Glomerular visceral epithelial cell (primary cell): ENCODE data around the gene LRCOL1.
"Not testable (repeated sequence)": the region's sequence is repeated elsewhere in the genome, so short reads cannot be mapped to it uniquely, and the experiment has no call there.

Experiments used
- DNase-seq: peaks from one replicate; pipeline ENCODE4 v3.0.0-alpha.2; 2016; ENCODE audit errors: extremely low spot score

Gene LRCOL1

DNA sequence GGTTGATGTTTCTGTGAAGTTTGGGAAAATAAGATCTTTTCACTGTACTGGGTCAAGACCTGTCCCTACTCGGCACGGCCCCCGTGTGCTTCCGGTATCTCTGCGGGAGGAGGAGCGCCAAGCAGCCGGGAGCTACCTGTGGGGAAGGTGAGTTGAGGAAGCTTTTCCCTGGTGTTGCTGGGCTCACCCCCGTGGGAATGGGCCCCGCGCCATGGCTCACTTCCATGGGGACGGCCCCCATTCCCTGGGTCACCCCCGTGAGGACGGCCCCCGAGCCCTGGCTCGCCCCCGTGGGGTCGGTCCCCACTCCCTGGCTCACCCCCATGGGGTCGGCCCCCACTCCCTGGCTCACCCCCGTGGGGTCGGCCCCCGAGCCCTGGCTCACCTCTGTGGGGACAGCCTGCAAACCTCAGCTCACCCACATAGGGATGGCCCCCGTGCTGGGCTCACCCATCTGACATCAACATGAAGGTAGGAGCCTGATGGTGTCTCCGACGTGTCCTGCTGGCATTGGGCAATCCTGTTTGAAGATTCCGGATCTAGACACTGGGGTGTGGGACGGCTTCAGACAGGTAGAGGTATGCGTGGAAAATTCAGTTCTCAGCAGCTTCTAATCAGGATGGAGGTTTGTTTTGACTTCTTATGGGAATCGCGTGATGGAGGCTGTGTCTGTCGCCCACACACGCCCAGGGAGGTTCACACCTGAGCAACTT lies 9.1 kb downstream of the LRCOL1 start:
- no peak for DNase-seq

DNA sequence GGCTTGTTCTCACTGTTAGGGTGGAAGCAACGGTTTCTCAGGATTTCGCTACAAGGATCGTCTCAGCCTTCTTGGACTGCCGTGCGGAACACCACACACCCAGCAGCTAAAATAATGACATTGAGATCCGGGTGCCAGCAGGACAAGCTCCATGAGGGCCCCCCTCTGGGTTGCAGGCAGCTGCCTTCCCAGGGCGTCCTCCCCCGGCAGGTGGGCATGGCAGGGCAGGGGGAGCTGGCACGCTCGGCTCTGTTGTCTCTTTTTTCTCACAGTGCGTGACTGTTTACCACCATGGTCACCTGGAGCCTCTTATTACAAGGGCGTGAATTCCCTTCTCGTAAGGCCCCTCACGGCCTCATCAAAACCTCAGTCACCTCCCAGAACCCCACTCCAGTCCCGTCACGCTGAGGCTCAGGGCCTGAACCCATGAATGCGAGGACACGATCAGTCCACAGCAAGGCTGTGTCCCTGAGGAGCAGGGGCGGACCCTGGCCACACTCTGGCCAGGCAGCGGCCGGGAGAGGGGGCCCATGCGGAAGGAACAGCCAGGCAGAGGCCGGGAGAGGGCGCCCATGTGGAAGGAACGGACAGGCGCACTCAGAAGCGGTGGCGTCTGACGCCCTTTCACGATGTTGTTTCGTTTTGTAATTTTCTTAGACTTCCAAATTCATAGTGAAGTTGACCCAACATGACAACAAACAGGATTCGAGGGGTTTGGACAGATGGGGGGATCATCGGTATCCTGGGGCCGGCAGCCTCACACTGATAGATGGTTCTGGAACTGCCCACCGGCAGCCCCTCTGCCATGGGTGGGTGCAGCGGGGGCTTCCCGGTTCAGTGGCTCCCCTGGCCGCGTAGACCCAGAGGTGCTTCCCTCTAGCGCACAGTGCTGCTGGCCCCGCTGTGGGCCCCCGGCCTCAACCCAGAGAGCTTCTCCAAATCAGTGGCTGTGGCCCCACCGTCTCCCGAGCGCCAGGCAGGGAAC lies 10.0 kb downstream of the LRCOL1 start:
- DNase-seq: peak; percentile 61

GRCh38 chr12:132599502-132599901 lies 10.9 kb downstream of the LRCOL1 start:
- DNase-seq: not testable (repeated sequence)

GRCh38 chr12:132597333-132598316 lies 12.8 kb downstream of the LRCOL1 start:
- DNase-seq: peak; percentile 59

GRCh38 chr12:132596016-132596415 lies 14.4 kb downstream of the LRCOL1 start:
- DNase-seq: peak; percentile 58

- no peak for DNase-seq
Observed at GRCh38 chr12:132595183-132595582, 15.2 kb downstream of the LRCOL1 start.

DNA sequence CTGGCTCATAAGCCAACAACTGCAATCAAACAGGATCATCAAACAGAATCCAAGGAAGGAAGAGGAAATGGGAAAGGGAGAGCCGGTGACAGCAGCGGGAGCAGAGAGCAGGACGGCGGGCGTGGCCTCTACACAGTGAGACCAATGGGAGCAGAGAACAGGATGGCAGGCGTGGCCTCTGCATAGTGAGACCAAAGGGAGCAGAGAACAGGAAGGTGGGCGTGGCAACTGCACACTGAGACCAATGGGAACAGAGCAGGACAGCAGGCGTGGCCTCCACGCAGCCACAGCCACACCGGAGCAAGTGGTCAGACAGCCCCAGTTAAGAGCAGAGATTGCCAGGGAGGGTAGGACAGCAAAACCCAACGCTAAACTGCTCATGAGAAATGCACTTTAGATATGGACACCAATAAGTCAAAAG lies 16.4 kb downstream of the LRCOL1 start:
- DNase-seq: peak; percentile 82

- no peak for DNase-seq
Observed at GRCh38 chr12:132593521-132593920, 16.9 kb downstream of the LRCOL1 start.

DNA sequence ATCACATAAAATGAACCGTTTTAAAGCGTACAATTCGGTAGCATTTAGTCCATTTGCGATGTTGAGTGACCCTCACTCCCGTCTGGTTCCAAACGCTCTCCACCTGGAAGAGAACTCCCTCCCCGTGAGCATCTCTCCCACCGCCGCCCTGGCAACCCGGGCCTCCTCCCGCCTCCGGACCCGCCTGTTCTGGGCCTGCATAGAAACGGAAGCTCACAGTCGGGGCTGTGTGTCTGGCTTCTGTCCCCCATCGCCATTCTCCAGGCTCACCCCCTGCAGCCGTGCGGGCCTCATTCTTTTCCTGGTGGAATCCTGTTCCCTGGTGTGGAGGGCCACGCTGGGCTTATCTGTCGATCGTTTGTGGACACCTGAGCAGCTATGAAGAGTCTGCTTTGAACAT lies 17.3 kb downstream of the LRCOL1 start:
- no peak for DNase-seq

- no peak for DNase-seq
Observed at GRCh38 chr12:132592282-132592970, 18.0 kb downstream of the LRCOL1 start.

GRCh38 chr12:132591107-132591935 lies 19.1 kb downstream of the LRCOL1 start:
- no peak for DNase-seq

- DNase-seq: no peak
Observed at GRCh38 chr12:132588821-132589669, 21.3 kb downstream of the LRCOL1 start.

DNA sequence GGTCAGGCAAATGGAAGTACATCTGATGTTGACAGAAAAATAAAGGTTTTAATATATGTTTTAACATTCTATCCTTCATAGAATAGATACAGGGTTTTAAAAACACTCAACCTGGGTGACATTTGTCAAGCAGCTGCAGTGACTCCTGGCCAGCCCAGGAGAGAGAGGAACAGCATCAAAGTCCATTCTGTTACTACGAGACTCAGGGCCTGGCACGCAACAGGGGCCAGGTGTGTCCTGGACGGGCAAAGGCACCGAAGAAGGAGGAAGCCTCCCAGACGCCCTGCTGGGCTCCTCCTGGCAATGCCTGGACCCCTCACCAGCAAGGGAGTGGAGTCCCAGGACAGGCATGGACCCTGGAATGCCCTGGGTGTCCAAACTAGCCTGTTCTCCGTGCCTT lies 22.1 kb downstream of the LRCOL1 start:
- no peak for DNase-seq

DNA sequence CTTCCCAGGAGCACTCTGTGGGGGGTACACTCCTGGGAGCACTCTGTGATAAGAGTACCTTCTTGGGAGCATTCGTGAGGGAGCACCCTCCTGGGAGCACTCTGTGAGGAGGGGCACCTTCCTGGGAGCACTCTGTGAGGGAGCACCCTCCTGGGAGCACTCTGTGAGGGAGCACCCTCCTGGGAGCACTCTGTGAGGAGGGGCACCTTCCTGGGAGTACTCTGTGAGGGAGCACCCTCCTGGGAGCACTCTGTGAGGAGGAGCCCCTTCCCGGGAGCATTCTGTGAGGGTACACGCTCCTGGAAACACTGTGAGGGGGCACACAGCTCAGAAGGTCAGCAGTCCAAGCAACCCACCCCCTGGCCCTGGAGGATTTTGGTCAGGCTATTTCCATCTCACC lies 22.6 kb downstream of the LRCOL1 start:
- no peak for DNase-seq

GRCh38 chr12:132586929-132587328 lies 23.5 kb downstream of the LRCOL1 start:
- DNase-seq: no peak

GRCh38 chr12:132585177-132585576 lies 25.2 kb downstream of the LRCOL1 start:
- DNase-seq: no peak

GRCh38 chr12:132584429-132584828 lies 26.0 kb downstream of the LRCOL1 start:
- DNase-seq: no peak

DNA sequence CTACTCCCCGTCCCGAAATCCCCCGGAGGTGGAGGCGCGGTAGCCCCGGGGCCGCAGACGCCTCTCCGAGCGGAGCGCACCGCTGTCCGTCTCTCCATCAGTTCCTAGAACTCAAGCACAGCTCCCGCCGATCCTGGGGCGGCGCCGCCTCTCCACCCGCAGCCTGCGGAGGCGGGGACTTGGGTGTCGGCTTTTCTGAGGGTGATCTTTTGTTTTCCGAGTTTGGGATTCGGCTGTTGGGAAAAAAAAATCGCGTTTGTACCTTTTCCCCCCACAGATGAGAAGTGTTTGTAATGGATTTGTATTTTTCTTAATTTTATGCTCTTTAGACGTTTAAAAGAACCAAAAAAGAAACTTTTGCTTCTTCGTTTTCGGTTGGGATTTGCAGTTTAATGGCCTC lies 26.6 kb downstream of the LRCOL1 start:
- DNase-seq: no peak

GRCh38 chr12:132583411-132583710 lies 27.0 kb downstream of the LRCOL1 start:
- DNase-seq: no peak
